ENCODE results near the gene CCT7.
"Not testable (repeated sequence)": the region's sequence is repeated elsewhere in the genome, so short reads cannot be mapped to it uniquely, and the experiment has no call there.

The CCT7 gene

GRCh38 chr2:73254343-73255006 lies 20.4 kb downstream of the CCT7 start:
- in situ Hi-C loops (cut with MboI; ENCODE audit: low sequenced_read_pairs): no loop called here

DNA sequence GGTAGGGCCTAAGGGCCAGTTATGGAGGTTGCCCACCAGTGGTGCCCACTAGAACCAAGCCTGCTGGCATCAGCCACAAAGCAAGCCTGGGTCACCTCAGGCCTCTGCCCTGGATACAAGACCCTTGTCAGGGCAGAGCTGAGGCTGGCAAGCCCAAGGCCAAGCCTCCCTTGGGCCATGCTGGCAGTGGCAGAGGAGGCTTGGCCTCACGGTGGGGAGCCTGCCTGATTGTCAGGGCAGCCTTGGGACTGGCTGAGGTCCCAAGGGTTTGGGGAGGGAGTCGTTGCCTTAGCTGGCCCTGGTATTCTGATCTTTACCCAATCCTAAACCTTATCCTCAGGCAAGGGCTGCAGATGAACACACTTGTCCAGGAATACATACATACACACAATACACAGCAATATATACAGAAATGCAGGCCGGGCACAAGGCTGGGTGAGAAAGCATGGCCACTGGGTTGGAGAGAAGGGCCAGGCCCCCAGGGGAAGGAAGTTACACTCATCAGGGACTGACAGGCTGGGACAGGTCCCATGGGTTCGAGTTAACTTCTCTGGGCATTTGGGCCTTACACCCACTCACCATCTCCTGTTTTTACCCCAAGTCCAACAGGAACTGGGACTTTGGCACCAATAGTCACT lies 21.0 kb downstream of the CCT7 start:
- in situ Hi-C loops (cut with MboI; ENCODE audit: low sequenced_read_pairs): no loop called here

- in situ Hi-C loops (cut with MboI; ENCODE audit: low sequenced_read_pairs): no loop called here
These were observed 22.0 kb downstream of the CCT7 start for GRCh38 chr2:73255907-73256617.

DNA sequence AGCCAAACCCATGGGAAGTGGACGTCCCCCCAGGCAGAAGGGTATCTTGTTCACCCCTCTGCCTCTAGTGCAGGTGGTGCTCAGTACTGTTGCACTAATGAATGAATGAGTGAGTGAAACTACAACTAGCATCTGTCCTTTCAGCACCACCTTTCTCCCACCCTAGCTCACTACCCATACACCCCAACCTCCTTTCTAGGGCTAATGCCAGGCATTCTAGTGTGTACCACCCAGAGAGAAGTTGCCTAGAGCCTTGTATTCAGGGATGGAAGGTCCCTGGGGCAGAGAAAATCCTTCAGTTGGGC lies 22.5 kb downstream of the CCT7 start:
- in situ Hi-C loops (cut with MboI; ENCODE audit: low sequenced_read_pairs): no loop called here

DNA sequence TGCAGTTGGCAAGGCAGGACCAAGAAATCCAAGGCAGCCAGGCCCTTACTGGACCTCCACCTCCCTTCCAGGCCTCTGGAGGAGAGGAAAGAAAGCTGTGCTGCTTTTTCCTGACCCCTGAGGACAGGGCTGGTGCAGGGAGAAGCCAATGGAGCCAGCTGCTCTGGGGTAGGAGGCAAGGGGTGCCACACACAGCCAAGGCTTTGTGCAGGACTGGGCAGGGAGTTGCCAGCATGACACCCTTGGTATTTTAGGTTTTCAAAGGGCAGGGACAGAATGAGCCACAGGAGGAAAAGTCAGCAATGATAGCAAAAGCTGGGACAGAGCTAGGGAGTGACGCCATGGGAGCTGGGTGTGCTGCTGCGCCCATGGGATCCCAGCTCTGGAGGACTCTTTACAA lies 22.9 kb downstream of the CCT7 start:
- in situ Hi-C loops (cut with MboI; ENCODE audit: low sequenced_read_pairs): no loop called here

DNA sequence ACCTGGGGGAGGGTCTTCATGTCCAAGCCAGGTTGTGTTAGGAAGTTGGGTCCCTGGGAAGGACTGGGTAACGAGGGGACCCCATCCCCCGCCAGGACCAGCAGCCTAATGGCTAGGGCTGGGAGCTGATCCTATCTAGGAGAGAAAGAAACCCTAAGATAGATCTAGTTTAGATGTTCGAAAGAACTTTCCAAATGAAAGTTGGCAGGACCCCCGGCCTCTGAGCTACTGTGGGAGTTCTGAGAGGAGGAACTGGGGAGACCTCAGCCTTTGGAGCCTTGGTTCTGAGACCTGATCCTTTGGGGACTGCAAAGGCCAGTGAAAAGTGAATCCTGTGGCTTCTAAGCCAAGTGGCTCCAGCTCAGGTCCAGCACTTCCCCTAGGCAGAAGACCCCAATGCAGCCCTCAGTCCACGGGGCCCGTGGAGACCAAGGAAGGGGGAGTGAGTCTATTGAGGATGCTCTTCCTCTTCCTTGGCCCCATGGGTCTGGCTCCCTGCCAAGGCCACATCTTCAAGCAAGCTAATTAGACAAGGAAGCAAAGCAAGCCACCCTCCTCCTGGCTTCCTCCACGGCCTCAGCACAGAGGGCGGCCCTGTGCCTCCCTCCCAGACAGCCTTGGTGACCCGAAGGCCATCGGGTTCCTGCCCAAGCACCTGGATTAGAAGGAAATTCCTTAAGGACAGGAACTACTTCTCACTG lies 23.5 kb downstream of the CCT7 start:
- in situ Hi-C loops (cut with MboI; ENCODE audit: low sequenced_read_pairs): no loop called here

- in situ Hi-C loops (cut with MboI; ENCODE audit: low sequenced_read_pairs): no loop called here
These were observed 24.2 kb downstream of the CCT7 start for GRCh38 chr2:73258186-73258912.

DNA sequence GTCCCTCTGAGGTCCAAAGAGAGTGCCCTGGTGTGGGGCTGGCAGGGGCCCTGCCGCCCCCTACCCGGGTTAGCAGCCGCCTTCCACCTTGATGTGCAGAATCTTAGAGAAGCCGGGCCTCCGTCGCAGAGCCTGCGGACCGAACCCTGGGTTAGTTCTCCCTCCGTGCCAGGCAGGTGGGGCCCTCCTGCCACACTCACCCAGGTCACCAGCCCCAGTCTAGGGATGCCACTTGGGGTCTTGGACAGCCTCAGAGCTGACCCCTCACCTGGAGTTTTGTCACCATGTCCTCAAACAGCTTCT lies 24.8 kb downstream of the CCT7 start:
- in situ Hi-C loops (cut with MboI; ENCODE audit: low sequenced_read_pairs): no loop called here

GRCh38 chr2:73259276-73259675 lies 25.2 kb downstream of the CCT7 start:
- in situ Hi-C loops (cut with MboI; ENCODE audit: low sequenced_read_pairs): no loop called here

DNA sequence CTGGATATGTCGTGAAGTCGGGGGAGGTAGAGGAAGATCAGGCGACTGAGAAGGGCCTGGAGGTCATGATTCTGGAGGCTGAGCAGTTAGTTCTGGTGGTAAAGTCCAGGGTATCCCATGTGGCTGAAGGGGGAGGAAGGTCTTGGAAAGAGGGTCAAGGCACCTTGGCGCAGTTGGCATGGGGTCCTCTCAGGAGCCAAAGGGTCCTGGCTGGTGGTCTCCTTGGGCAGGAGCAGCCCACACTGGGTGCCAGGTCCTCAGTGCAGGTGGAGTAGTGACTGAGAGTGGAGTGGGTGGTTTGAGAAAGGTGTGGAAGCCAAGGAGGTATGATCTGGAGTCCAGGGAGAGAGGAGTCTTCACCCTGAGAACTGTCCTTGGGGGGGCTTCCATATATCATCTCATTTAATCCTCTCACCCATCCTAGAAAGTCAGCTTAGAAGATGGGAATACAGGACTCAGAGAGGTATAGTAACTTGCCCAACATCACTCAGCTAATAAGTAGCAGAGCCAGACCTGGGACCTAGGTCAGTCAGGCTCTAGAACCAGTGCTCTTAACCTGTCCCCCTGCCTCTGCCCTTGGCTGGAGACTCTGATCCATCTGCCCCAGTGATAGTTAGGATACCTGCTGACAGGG lies 25.7 kb downstream of the CCT7 start:
- in situ Hi-C loops (cut with MboI; ENCODE audit: low sequenced_read_pairs): no loop called here

- in situ Hi-C loops (cut with MboI; ENCODE audit: low sequenced_read_pairs): no loop called here
These were observed 26.4 kb downstream of the CCT7 start for GRCh38 chr2:73260338-73260984.

GRCh38 chr2:73262108-73262651 lies 28.1 kb downstream of the CCT7 start:
- in situ Hi-C loops (cut with MboI; ENCODE audit: low sequenced_read_pairs): no loop called here

- in situ Hi-C loops (cut with MboI; ENCODE audit: low sequenced_read_pairs): not testable (repeated sequence)
These were observed 28.8 kb downstream of the CCT7 start for GRCh38 chr2:73262691-73263429.

- in situ Hi-C loops (cut with MboI; ENCODE audit: low sequenced_read_pairs): no loop called here
These were observed 29.6 kb downstream of the CCT7 start for GRCh38 chr2:73263540-73264331.

DNA sequence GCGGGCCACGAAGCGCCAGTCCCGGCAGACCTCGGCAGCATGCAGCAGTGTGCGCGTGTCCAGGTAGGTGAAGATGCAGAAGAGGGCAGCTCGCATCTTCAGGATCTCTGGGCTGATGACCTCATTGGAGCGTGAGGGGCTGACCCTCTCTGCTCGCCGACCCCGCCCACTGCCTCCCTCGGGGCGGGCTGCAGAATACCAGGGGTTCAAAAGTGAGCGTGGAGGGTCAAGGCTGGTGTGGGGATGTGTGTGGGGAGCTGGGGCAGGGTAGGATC lies 30.2 kb downstream of the CCT7 start:
- in situ Hi-C loops (cut with MboI; ENCODE audit: low sequenced_read_pairs): no loop called here

DNA sequence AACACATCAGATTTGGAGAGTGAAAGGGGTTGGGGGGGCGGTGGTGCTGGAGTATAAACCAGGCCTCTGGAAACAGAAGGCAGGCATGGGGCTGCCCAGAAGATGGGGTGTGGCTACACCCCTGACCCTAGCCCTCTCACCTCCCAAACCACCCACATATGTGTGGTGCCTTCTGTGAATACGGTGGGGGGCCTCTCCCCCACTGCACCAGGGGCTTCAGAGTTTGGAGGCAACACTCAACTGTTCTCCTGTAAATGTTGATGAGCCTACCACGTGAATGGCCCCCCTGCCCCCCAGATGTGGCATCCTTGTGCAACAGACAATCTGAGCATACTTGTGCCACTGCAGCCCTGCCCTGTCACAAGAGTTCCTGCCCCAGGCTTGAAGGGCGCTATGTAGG lies 30.7 kb downstream of the CCT7 start:
- in situ Hi-C loops (cut with MboI; ENCODE audit: low sequenced_read_pairs): no loop called here

DNA sequence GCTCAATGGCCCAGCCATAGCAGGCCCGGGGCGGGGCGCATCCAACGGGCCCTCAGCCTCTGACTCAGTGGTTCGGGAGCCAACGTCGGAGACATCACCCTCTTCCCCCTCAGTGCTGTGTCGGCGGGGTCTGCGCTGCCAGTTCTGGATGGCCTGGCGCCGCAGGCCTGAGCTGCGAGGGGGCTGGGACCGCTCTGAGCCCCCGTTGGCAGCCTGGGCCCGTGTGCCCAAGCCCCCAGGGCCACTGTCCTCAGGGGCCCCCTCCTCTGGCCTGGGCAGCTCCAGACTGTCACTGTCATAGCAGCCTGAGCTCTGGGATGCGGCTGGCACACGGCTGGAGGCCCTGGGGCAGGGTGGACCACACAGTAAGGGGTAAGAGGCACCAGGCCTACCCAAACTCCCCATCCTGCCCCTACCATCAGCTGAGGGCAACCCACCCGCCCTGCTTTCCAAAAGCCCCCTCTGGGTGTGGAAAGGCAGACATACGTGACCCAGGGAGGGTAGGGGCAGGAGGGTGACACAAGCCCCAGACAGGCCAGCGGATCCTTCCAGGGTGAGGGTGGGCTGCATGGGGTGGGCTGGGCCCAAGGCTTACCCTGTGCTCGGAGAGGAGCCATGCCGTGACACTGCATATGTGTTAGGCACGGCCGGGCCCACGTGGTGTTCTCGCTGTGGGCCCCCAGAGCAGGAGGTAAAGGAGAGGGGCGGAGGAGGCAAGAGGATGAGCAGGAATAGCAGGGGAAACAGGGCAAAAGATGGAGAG lies 31.4 kb downstream of the CCT7 start:
- in situ Hi-C loops (cut with MboI; ENCODE audit: low sequenced_read_pairs): no loop called here
